Spleen (tissue), 11 donors: Measurements from ENCODE around the gene CACNA1D. TPM values are rescaled to one million over a fixed set of nuclear protein-coding genes. Genes with fewer than 3 reads are reported as not detected.

Experiments used
- DNase-seq: peaks from one replicate; pipeline ENCODE4 v3.0.0-alpha.2; 2020
- H3K27ac ChIP-seq, 8 donors: fragments of 200-600 bp; sonication (generic) in 7 of 8; 1 replicate in 4 of 8; 2 replicates in 4 of 8; pipeline versions ENCODE4 v1.5.0 to v1.8.0; 2016 to 2021; ENCODE audit warnings: inconsistent platforms in 4 of 8, mild to moderate bottlenecking in 4 of 8, moderate library complexity in 1 of 8
- H3K27me3 ChIP-seq, 7 donors: fragments of 200-600 bp; sonication (generic) in 6 of 7; replicated peaks in 1 of 7; 1 replicate in 4 of 7; 2 replicates in 3 of 7; pipeline versions ENCODE4 v1.5.0 to v1.8.0; 2016 to 2021; ENCODE audit warnings: inconsistent platforms in 3 of 7, mild to moderate bottlenecking in 1 of 7
- H3K36me3 ChIP-seq, 6 donors: fragments of 200-600 bp; sonication (generic) in 5 of 6; 1 replicate in 4 of 6; 2 replicates in 2 of 6; pipeline versions ENCODE4 v1.5.0 to v1.8.0; 2016 to 2021; ENCODE audit warnings: inconsistent platforms in 2 of 6
- H3K4me1 ChIP-seq, 6 donors: fragments of 200-600 bp; sonication (generic) in 5 of 6; 1 replicate in 3 of 6; 2 replicates in 3 of 6; pipeline versions ENCODE4 v1.5.0 to v1.8.0; 2016 to 2021; ENCODE audit warnings: inconsistent platforms in 3 of 6
- H3K4me3 ChIP-seq, 8 donors: fragments of 200-600 bp; sonication (generic) in 7 of 8; 1 replicate in 4 of 8; 2 replicates in 4 of 8; pipeline versions ENCODE4 v1.5.0 to v1.8.0; 2016 to 2021; ENCODE audit warnings: inconsistent platforms in 4 of 8, mild to moderate bottlenecking in 4 of 8, moderate library complexity in 2 of 8
- H3K9me3 ChIP-seq, 8 donors: fragments of 200-600 bp; sonication (generic) in 7 of 8; 1 replicate in 4 of 8; 2 replicates in 4 of 8; pipeline versions ENCODE4 v1.5.0 to v1.8.0; 2016 to 2021; ENCODE audit warnings: inconsistent platforms in 4 of 8
- CTCF ChIP-seq, 11 experiments: fragments of 200-600 bp in 7 of 11; fragments of 450-650 bp in 4 of 11; sonication (generic) in 4 of 11; IDR thresholded peaks in 8 of 11; conservative IDR thresholded peaks in 3 of 11; 1 replicate in 7 of 11; 2 replicates in 4 of 11; pipeline versions ENCODE4 v1.4.0 to v1.8.0; 2016 to 2021; ENCODE audit warnings: antibody characterized with exemption in 11 of 11, inconsistent platforms in 4 of 11, mild to moderate bottlenecking in 1 of 11
- POLR2A ChIP-seq, 3 donors: fragments of 450-650 bp; IDR thresholded peaks; one replicate each; pipeline ENCODE4 v1.5.1; 2017; ENCODE audit warnings: antibody characterized with exemption in 3 of 3, mild to moderate bottlenecking in 1 of 3
- POLR2AphosphoS5 ChIP-seq, 3 donors: sonication (generic); formaldehyde crosslinking; IDR thresholded peaks; one replicate each; pipeline ENCODE4 v1.5.1; 2017; ENCODE audit warnings: antibody characterized with exemption in 3 of 3
- WGBS, 5 donors: extraction: QIAGEN DNeasy Blood & Tissue Kit in 3 of 5; methylation state at CpG; one replicate each; pipeline versions ENCODE4 v1.1.5 to v1.1.7; 2013 to 2018; 5-methylcytosine and 5-hydroxymethylcytosine counted together
- intact Hi-C: fragments of 100-400 bp; cut with DNase I; formaldehyde crosslinking; loops from one replicate; pipeline ENCODE4 v1.15.0; 2023; ENCODE audit warnings: low total_unique reads
- polyA plus RNA-seq, 3 donors: library from polyadenylated mRNA; stranded (reverse); fragments of 200-250 nt; gene quantifications; one replicate each; pipeline ENCODE4 v1.2.1, GENCODE V29; 2013
- total RNA-seq, 7 donors: library from RNA; depleted of rRNA in 3 of 7; stranded (reverse); fragments of >200 nt in 3 of 7; fragmentation: NEBNext Ultra II Directional in 4 of 7; extraction: Animal tissue kit (Norgen Biotek cat#: 25700) in 4 of 7; gene quantifications; one replicate each; pipeline versions ENCODE4 v1.1.0 to v1.2.1, GENCODE V29; 2016 to 2021
- donor health status: healthy with polysubstance abuse.
- donor health status: DM: no; HTN: no; CAD: no; lungs with moderate emphysema.
- donor health status: DM: no; HTN: no; CAD: no.
- donor health status: Bipolar disorder and iron deficiency.
- donor health status: healthy.
- donor health status: DM: no; HTN: no; CAD: no.
- donor health status: DM: yes; HTN: yes; CAD: no.

CACNA1D gene
- total and polyA plus RNA-seq, 10 donors, result 0.55 to 89.3 (median 19.1) TPM

GRCh38 chr3:53711387-53711786 is 217.0 kb downstream of the CACNA1D start:
- peaks cover 0 to 74% (median 13%) of the 10 kb centered on the region in 6 donors for H3K4me1 ChIP-seq
- H3K27me3 ChIP-seq, result no peaks in the 10 kb centered on the region
- intact Hi-C loops, result loop anchor here (5.0 kb wide), 2 partner anchors 334 to 409 kb away; no protein-coding TSS in a partner anchor
- peak overlapping the region in 3 of 8 donors; percentile 20 to 48 (median 42) for H3K27ac ChIP-seq
- 76 to 84% (median 80%) methylated on average over 6 of the region's 6 CpGs for WGBS, 5 donors
- TF ChIP-seq POLR2AphosphoS5 (IDR thresholded peaks at IDR 0.05) (peak in 2 of 3 donors; percentile 25 to 32), POLR2A (IDR thresholded peaks at IDR 0.05) (no peak)
- DNase-seq, result no peak
- H3K9me3 ChIP-seq, result no peaks in the 10 kb centered on the region
- no peak overlapping the region for H3K4me3 ChIP-seq
- no peaks in the 10 kb centered on the region for H3K36me3 ChIP-seq

GRCh38 chr3:53712817-53713388 is 218.5 kb downstream of the CACNA1D start:
- H3K9me3 ChIP-seq, result no peaks in the 10 kb centered on the region
- H3K27ac ChIP-seq, result peak overlapping the region in 2 of 8 donors; percentile 42 to 48
- no peaks in the 10 kb centered on the region for H3K27me3 ChIP-seq
- peaks cover 0 to 68% (median 10%) of the 10 kb centered on the region in 6 donors for H3K4me1 ChIP-seq
- no peak overlapping the region for H3K4me3 ChIP-seq
- no peak for TF ChIP-seq CTCF (IDR thresholded peaks at IDR 0.05 in 8 of 11, conservative IDR thresholded peaks at IDR 0.05 in 3 of 11)
- no peak for TF ChIP-seq POLR2AphosphoS5 (IDR thresholded peaks at IDR 0.05)
- TF ChIP-seq POLR2A (IDR thresholded peaks at IDR 0.05), result no peak
- DNase-seq, result no peak
- 27 to 63% (median 56%) methylated on average over 4 of the region's 4 CpGs for WGBS, 5 donors
- intact Hi-C loops, result loop anchor here (5.0 kb wide), 2 partner anchors 336 to 411 kb away; no protein-coding TSS in a partner anchor
- no peaks in the 10 kb centered on the region for H3K36me3 ChIP-seq

GRCh38 chr3:53713626-53714025 is 219.2 kb downstream of the CACNA1D start:
- 71 to 91% (median 80%) methylated on average over 2 of the region's 2 CpGs for WGBS, 5 donors
- TF ChIP-seq POLR2AphosphoS5 (IDR thresholded peaks at IDR 0.05), result no peak
- peak overlapping the region in 3 of 8 donors; percentile 2 to 54 (median 42) for H3K27ac ChIP-seq
- no peaks in the 10 kb centered on the region for H3K9me3 ChIP-seq
- H3K4me3 ChIP-seq, result no peak overlapping the region
- intact Hi-C loops, result loop anchor here (5.0 kb wide), 2 partner anchors 336 to 411 kb away; no protein-coding TSS in a partner anchor
- no peaks in the 10 kb centered on the region for H3K36me3 ChIP-seq
- no peak for DNase-seq
- H3K27me3 ChIP-seq, result no peaks in the 10 kb centered on the region
- H3K4me1 ChIP-seq, result peaks cover 0 to 61% (median 6%) of the 10 kb centered on the region in 6 donors

GRCh38 chr3:53715815-53716483 is 221.5 kb downstream of the CACNA1D start:
- Histone ChIP-seq H3K27me3 (no peaks in the 10 kb centered on the region), H3K36me3 (no peaks in the 10 kb centered on the region), H3K9me3 (no peaks in the 10 kb centered on the region), H3K4me3 (no peak overlapping the region), H3K27ac (peak overlapping the region in 3 of 8 donors; percentile 21 to 54 (median 42)), H3K4me1 (peaks cover 0 to 37% (median 0%) of the 10 kb centered on the region in 6 donors)
- WGBS, 5 donors, result 67 to 83% (median 72%) methylated on average over 5 of the region's 5 CpGs
- DNase-seq, result no peak
- TF ChIP-seq CTCF (IDR thresholded peaks at IDR 0.05 in 8 of 11, conservative IDR thresholded peaks at IDR 0.05 in 3 of 11), result no peak
- TF ChIP-seq POLR2AphosphoS5 (IDR thresholded peaks at IDR 0.05), result no peak
- no peak for TF ChIP-seq POLR2A (IDR thresholded peaks at IDR 0.05)
- intact Hi-C loops, result no loop called here

- WGBS, 5 donors, result 42 to 61% (median 47%) methylated on average over 7 of the region's 7 CpGs
- Histone ChIP-seq H3K4me3 (no peak overlapping the region), H3K4me1 (peaks cover 0 to 34% (median 0%) of the 10 kb centered on the region in 6 donors), H3K27ac (no peak overlapping the region), H3K27me3 (no peaks in the 10 kb centered on the region), H3K9me3 (no peaks in the 10 kb centered on the region), H3K36me3 (no peaks in the 10 kb centered on the region)
- intact Hi-C loops, result no loop called here
- TF ChIP-seq POLR2A (IDR thresholded peaks at IDR 0.05) (no peak), CTCF (IDR thresholded peaks at IDR 0.05 in 8 of 11, conservative IDR thresholded peaks at IDR 0.05 in 3 of 11) (no peak), POLR2AphosphoS5 (IDR thresholded peaks at IDR 0.05) (no peak)
- DNase-seq, result no peak
These were observed 222.6 kb downstream of the CACNA1D start for GRCh38 chr3:53716998-53717397.
